Naive thymus-derived CD4-positive, alpha-beta T cell (primary cell): Measurements from ENCODE around the gene IFT25. TPM values are rescaled to one million over a fixed set of nuclear protein-coding genes. Genes with fewer than 3 reads are reported as not detected.
A peak's percentile ranks its signal among the peaks of the same experiment; 100 is the strongest.

Experiments used
- ATAC-seq: fragments of 150-1000 bp; cut with Tn5 transposase; 2 replicates; pipeline ENCODE4 v1.10.0; 2021; ENCODE audit warnings: mild to moderate bottlenecking, moderate library complexity
- CTCF ChIA-PET: fragments of 350-600 bp; sonication (Branson Sonifier 250); formaldehyde crosslinking; loops from one replicate; lab custom pipeline; 2021; ENCODE audit warnings: antibody characterized with exemption; lab: Charles Lee
- POLR2A ChIA-PET: fragments of 350-600 bp; sonication (Branson Sonifier 250); formaldehyde crosslinking; loops from one replicate; lab custom pipeline; 2021; ENCODE audit warnings: antibody characterized with exemption, inconsistent platforms; lab: Charles Lee
- DNase-seq, 9 donors: peaks; one replicate each; pipeline versions ENCODE4 v3.0.0 to v3.0.0-alpha.2; 2020 to 2022; ENCODE audit warnings: mixed read lengths in 1 of 9
- H3K27ac ChIP-seq: one replicate; pipeline ENCODE4 v1.7.0; 2013; ENCODE audit warnings: mild to moderate bottlenecking, low read depth, low read length, moderate library complexity
- H3K27me3 ChIP-seq, 2 donors: one replicate each; pipeline ENCODE4 v1.7.0; 2013; ENCODE audit warnings: low read length in 2 of 2, mild to moderate bottlenecking in 2 of 2, moderate library complexity in 2 of 2; ENCODE audit not compliant: control insufficient read depth in 2 of 2, insufficient read depth in 2 of 2
- H3K36me3 ChIP-seq, 3 experiments: 1 replicate in 2 of 3; 2 replicates in 1 of 3; pipeline ENCODE4 v1.7.0; 2013; ENCODE audit warnings: low read length in 3 of 3, mild to moderate bottlenecking in 3 of 3, moderate library complexity in 1 of 3; ENCODE audit not compliant: insufficient read depth in 3 of 3, control insufficient read depth in 2 of 3
- H3K4me1 ChIP-seq, 2 donors: one replicate each; pipeline ENCODE4 v1.7.0; 2013; ENCODE audit warnings: low read length in 2 of 2, mild to moderate bottlenecking in 2 of 2, moderate library complexity in 1 of 2; ENCODE audit not compliant: control insufficient read depth in 2 of 2, insufficient read depth in 2 of 2
- H3K4me3 ChIP-seq: 2 replicates; pipeline ENCODE4 v1.7.0; 2013; ENCODE audit warnings: mild to moderate bottlenecking, low read length
- H3K9me3 ChIP-seq, 3 experiments: 1 replicate in 2 of 3; 2 replicates in 1 of 3; pipeline ENCODE4 v1.7.0; 2013; ENCODE audit warnings: low read length in 3 of 3; ENCODE audit not compliant: control insufficient read depth in 2 of 3
- H3K27ac Mint-ChIP-seq, 9 donors: one replicate each; pipeline ENCODE4 v1.8.0; 2020 to 2022; ENCODE audit warnings: mixed read lengths in 9 of 9, mild to moderate bottlenecking in 8 of 9, moderate library complexity in 5 of 9, inconsistent platforms in 2 of 9
- H3K27me3 Mint-ChIP-seq, 5 donors: one replicate each; pipeline ENCODE4 v1.8.0; 2021 to 2022; ENCODE audit warnings: mixed read lengths in 5 of 5, mild to moderate bottlenecking in 1 of 5
- H3K36me3 Mint-ChIP-seq, 5 donors: one replicate each; pipeline ENCODE4 v1.8.0; 2020 to 2022; ENCODE audit warnings: mixed read lengths in 5 of 5, mild to moderate bottlenecking in 3 of 5, inconsistent platforms in 1 of 5
- H3K4me1 Mint-ChIP-seq, 7 donors: one replicate each; pipeline ENCODE4 v1.8.0; 2020 to 2022; ENCODE audit warnings: mixed read lengths in 7 of 7, mild to moderate bottlenecking in 3 of 7, inconsistent platforms in 1 of 7
- H3K4me3 Mint-ChIP-seq, 10 donors: one replicate each; pipeline ENCODE4 v1.8.0; 2020 to 2022; ENCODE audit warnings: mild to moderate bottlenecking in 10 of 10, mixed read lengths in 10 of 10, moderate library complexity in 6 of 10, inconsistent platforms in 2 of 10
- H3K9me3 Mint-ChIP-seq, 11 donors: one replicate each; pipeline ENCODE4 v1.8.0; 2020 to 2022; ENCODE audit warnings: mixed read lengths in 11 of 11, mild to moderate bottlenecking in 4 of 11, inconsistent platforms in 1 of 11, moderate library complexity in 1 of 11
- intact Hi-C, 2 donors: fragments of 100-400 bp; cut with micrococcal nuclease; formaldehyde crosslinking; loops; one replicate each; pipeline ENCODE4 v1.15.1; 2023
- polyA plus RNA-seq, 2 donors: library from polyadenylated mRNA; unstranded; fragments of 300-500 nt; fragmentation: Illumina TruSeq; gene quantifications; one replicate each; pipeline ENCODE4 v1.2.3, GENCODE V29; 2021
- total RNA-seq, 6 experiments: library from RNA in 5 of 6; stranded (reverse) in 5 of 6; gene quantifications; 1 replicate in 5 of 6; 2 replicates in 1 of 6; pipeline ENCODE4 v1.2.3 and lab custom pipeline; 2021 to 2026

IFT25 gene
- total and polyA plus RNA-seq, 7 experiments from 2014 or later, result 17.5 to 59.9 (median 41.3) TPM

DNA sequence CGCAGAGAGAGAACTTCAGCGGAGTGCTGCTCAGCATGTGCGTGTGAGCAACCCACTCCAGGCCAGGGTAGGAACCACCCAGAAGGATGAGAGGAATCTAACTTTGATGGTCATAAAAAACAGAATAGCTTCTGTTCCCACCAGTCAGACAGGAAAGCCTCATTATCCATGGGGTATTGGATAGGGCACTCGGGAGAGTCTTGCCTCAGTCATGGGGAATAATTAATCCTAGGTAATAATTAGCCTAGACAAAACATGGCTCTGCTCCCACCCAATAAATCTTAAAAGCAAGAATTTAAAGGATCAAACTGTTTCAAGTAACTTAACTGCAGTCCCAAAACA, 37.2 kb upstream of the IFT25 start:
- no peak overlapping the region for H3K4me3 ChIP-seq
- DNase-seq, result no peak
- CTCF ChIA-PET, result interaction anchor here (0.8 kb wide), 1 partner anchor 23 kb away, joined by 5 read pairs; no protein-coding TSS in a partner anchor
- H3K9me3 Mint-ChIP-seq, result peaks cover 0 to 7% (median 0%) of the 10 kb centered on the region in 11 donors
- ATAC-seq, result no peak
- no peaks in the 10 kb centered on the region for H3K36me3 ChIP-seq
- no peak overlapping the region for H3K27ac ChIP-seq
- no peaks in the 10 kb centered on the region for H3K9me3 ChIP-seq
- no peaks in the 10 kb centered on the region for H3K36me3 Mint-ChIP-seq
- peaks cover 0 to 14% of the 10 kb centered on the region in 2 donors for H3K4me1 ChIP-seq
- H3K4me1 Mint-ChIP-seq, result peaks cover 6 to 47% (median 40%) of the 10 kb centered on the region in 7 donors
- no peaks in the 10 kb centered on the region for H3K27me3 Mint-ChIP-seq
- H3K4me3 Mint-ChIP-seq, result peak overlapping the region in 2 of 10 donors; percentile 37 to 44
- POLR2A ChIA-PET, result no interaction called here
- peak overlapping the region in 3 of 9 donors; percentile 45 to 82 (median 74) for H3K27ac Mint-ChIP-seq
- intact Hi-C loops, result no loop called here
- H3K27me3 ChIP-seq, result no peaks in the 10 kb centered on the region

GRCh38 chr1:53982034-53982762, 36.7 kb upstream of the IFT25 start:
- Histone ChIP-seq H3K4me1 (peaks cover 0 to 14% of the 10 kb centered on the region in 2 donors), H3K4me3 (no peak overlapping the region), H3K9me3 (no peaks in the 10 kb centered on the region), H3K27me3 (no peaks in the 10 kb centered on the region), H3K27ac (no peak overlapping the region), H3K36me3 (no peaks in the 10 kb centered on the region)
- Mint-ChIP-seq H3K36me3 (no peaks in the 10 kb centered on the region), H3K4me1 (peaks cover 2 to 41% (median 34%) of the 10 kb centered on the region in 7 donors), H3K27ac (peak overlapping the region in 4 of 9 donors; percentile 16 to 82 (median 60)), H3K27me3 (no peaks in the 10 kb centered on the region), H3K9me3 (peaks cover 0 to 7% (median 0%) of the 10 kb centered on the region in 11 donors), H3K4me3 (peak overlapping the region in 6 of 10 donors; percentile 25 to 46 (median 40))
- ChIA-PET POLR2A (no interaction called here), CTCF (interaction anchor here (0.8 kb wide), 1 partner anchor 22 kb away, joined by 5 read pairs; no protein-coding TSS in a partner anchor)
- DNase-seq, result no peak
- no peak for ATAC-seq
- intact Hi-C loops, result no loop called here

DNA sequence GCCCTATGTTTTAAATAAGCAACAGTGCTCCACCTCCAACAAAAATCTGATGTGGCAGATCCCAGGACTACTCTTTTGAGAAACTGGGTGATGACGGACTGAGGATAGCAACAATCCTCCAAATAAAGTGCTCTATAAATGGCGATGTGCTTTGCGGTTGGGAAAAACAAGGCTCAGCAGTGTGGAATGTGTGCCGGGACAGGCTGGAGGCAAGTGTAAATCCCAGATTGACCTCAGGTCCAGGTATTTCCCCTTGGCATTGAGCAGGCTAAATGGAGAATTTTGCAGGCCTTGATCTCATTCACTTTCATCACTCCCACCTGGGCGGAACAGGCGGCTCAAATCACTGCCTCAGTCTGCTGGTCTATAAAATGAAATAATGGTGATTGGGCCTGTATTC, 35.7 kb upstream of the IFT25 start:
- Mint-ChIP-seq H3K36me3 (no peaks in the 10 kb centered on the region), H3K4me1 (peaks cover 6 to 32% (median 25%) of the 10 kb centered on the region in 7 donors), H3K9me3 (no peaks in the 10 kb centered on the region), H3K4me3 (peak overlapping the region in 2 of 10 donors; percentile 7 to 26), H3K27me3 (no peaks in the 10 kb centered on the region), H3K27ac (peak overlapping the region in 1 of 9 donors; percentile 6)
- POLR2A ChIA-PET, result no interaction called here
- CTCF ChIA-PET, result no interaction called here
- peaks cover 0 to 6% of the 10 kb centered on the region in 2 donors for H3K4me1 ChIP-seq
- no peak overlapping the region for H3K4me3 ChIP-seq
- intact Hi-C loops, result no loop called here
- no peaks in the 10 kb centered on the region for H3K36me3 ChIP-seq
- H3K27ac ChIP-seq, result no peak overlapping the region
- no peaks in the 10 kb centered on the region for H3K9me3 ChIP-seq
- DNase-seq (no peak), ATAC-seq (no peak)
- H3K27me3 ChIP-seq, result no peaks in the 10 kb centered on the region

- no peak for ATAC-seq
- no peak overlapping the region for H3K4me3 ChIP-seq
- no peak overlapping the region for H3K4me3 Mint-ChIP-seq
- H3K36me3 Mint-ChIP-seq, result peaks cover 0 to 8% (median 4%) of the 10 kb centered on the region in 5 donors
- ChIA-PET POLR2A (no interaction called here), CTCF (no interaction called here)
- H3K27me3 ChIP-seq, result no peaks in the 10 kb centered on the region
- H3K36me3 ChIP-seq, result no peaks in the 10 kb centered on the region
- H3K9me3 ChIP-seq, result no peaks in the 10 kb centered on the region
- H3K4me1 Mint-ChIP-seq, result peaks cover 6 to 21% (median 16%) of the 10 kb centered on the region in 7 donors
- H3K27ac Mint-ChIP-seq, result no peak overlapping the region
- H3K27me3 Mint-ChIP-seq, result no peaks in the 10 kb centered on the region
- H3K4me1 ChIP-seq, result no peaks in the 10 kb centered on the region
- H3K27ac ChIP-seq, result no peak overlapping the region
- H3K9me3 Mint-ChIP-seq, result no peaks in the 10 kb centered on the region
- no peak for DNase-seq
- intact Hi-C loops, result no loop called here
Measured at GRCh38 chr1:53979712-53980450, 34.4 kb upstream of the IFT25 start.

DNA sequence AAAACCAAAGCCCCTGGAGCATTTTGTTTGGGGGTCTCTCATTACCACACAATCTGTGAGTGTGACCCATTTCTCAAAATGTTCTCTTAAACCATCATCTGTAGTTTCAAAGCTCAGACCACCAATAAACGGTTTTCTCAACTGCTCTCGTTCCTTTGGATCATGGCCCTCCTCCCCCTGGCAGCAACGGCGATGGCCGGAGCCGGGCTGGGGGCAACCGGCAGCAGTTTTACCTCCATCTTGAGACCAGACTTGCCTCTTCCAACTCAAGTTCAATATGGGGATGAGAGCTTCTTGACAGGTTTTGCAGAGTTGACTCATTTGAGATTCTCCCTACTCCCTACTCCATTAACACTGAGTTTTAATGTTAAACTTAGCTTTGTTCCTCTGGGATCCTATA, 30.4 kb upstream of the IFT25 start:
- no peak overlapping the region for H3K27ac Mint-ChIP-seq
- H3K4me1 ChIP-seq, result no peaks in the 10 kb centered on the region
- CTCF ChIA-PET, result no interaction called here
- H3K4me3 Mint-ChIP-seq, result no peak overlapping the region
- peaks cover 0 to 3% (median 0%) of the 10 kb centered on the region in 3 experiments for H3K36me3 ChIP-seq
- H3K36me3 Mint-ChIP-seq, result peaks cover 0 to 21% (median 17%) of the 10 kb centered on the region in 5 donors
- peaks cover 0 to 6% (median 0%) of the 10 kb centered on the region in 7 donors for H3K4me1 Mint-ChIP-seq
- ATAC-seq, result no peak
- no peak overlapping the region for H3K27ac ChIP-seq
- no peak overlapping the region for H3K4me3 ChIP-seq
- no peaks in the 10 kb centered on the region for H3K9me3 ChIP-seq
- no peaks in the 10 kb centered on the region for H3K9me3 Mint-ChIP-seq
- intact Hi-C loops, result no loop called here
- POLR2A ChIA-PET, result interaction anchor here (0.9 kb wide), 1 partner anchor 77 kb away, joined by 3 read pairs; the partner anchor contains the start of genes TCEANC2 and TMEM59
- H3K27me3 Mint-ChIP-seq, result no peaks in the 10 kb centered on the region
- DNase-seq, result no peak
- H3K27me3 ChIP-seq, result no peaks in the 10 kb centered on the region

DNA sequence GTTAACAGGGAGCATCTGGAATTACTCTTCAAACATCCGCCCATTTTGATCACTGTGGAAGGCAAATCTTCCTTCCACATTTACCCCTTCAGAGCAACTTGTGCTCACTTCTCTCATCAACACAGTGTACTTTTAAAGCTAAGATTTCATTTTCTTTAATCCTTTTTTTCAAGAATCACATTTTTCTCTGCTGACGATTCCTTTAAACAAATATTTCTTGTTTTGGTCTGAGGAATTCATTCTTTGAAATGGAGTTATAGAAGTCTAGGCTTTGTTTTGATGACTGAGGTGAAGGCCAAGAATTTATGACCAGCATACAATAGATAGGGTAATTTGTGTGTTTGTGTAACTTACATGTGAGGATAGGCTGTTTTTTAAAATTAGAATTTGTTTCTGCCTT, 26.2 kb upstream of the IFT25 start:
- H3K27ac Mint-ChIP-seq, result no peak overlapping the region
- no peak for DNase-seq
- ChIA-PET POLR2A (no interaction called here), CTCF (no interaction called here)
- no peaks in the 10 kb centered on the region for H3K9me3 ChIP-seq
- peaks cover 0 to 42% (median 21%) of the 10 kb centered on the region in 5 donors for H3K36me3 Mint-ChIP-seq
- intact Hi-C loops, result no loop called here
- no peaks in the 10 kb centered on the region for H3K9me3 Mint-ChIP-seq
- H3K27me3 Mint-ChIP-seq, result no peaks in the 10 kb centered on the region
- no peak overlapping the region for H3K4me3 Mint-ChIP-seq
- peaks cover 0 to 6% (median 0%) of the 10 kb centered on the region in 7 donors for H3K4me1 Mint-ChIP-seq
- ATAC-seq, result no peak
- H3K4me1 ChIP-seq, result no peaks in the 10 kb centered on the region
- no peak overlapping the region for H3K4me3 ChIP-seq
- no peak overlapping the region for H3K27ac ChIP-seq
- H3K27me3 ChIP-seq, result no peaks in the 10 kb centered on the region
- H3K36me3 ChIP-seq, result peaks cover 0 to 11% (median 0%) of the 10 kb centered on the region in 3 experiments
